Neural progenitor cell (in vitro differentiated cells): ENCODE measurements around the gene DAP. TPM values are rescaled to one million over a fixed set of nuclear protein-coding genes. Genes with fewer than 3 reads are reported as not detected.
A peak's percentile ranks its signal among the peaks of the same experiment; 100 is the strongest.

Experiments
- DNase-seq: peaks from one replicate; pipeline ENCODE4 v3.0.0-alpha.2; 2016; ENCODE audit warnings: low spot score
- H2AFZ ChIP-seq: fragments of 200-600 bp; sonication (generic); replicated peaks from 2 replicates; pipeline ENCODE4 v1.6.1; 2016; ENCODE audit warnings: antibody characterized with exemption
- H3F3A ChIP-seq: fragments of 200-600 bp; sonication (generic); 2 replicates; pipeline ENCODE4 v1.6.1; 2016; ENCODE audit warnings: antibody characterized with exemption, low read depth
- H3K27ac ChIP-seq: fragments of 200-600 bp; sonication (generic); 2 replicates; pipeline ENCODE4 v1.5.1; 2016; ENCODE audit warnings: mild to moderate bottlenecking
- H3K27me3 ChIP-seq: fragments of 200-600 bp; sonication (generic); 2 replicates; pipeline ENCODE4 v1.6.1; 2016; ENCODE audit warnings: mild to moderate bottlenecking, moderate library complexity
- H3K36me3 ChIP-seq: fragments of 200-600 bp; sonication (generic); 2 replicates; pipeline ENCODE4 v1.5.1; 2016
- H3K4me1 ChIP-seq: fragments of 200-600 bp; sonication (generic); 2 replicates; pipeline ENCODE4 v1.6.1; 2016; ENCODE audit warnings: mixed run types
- H3K4me2 ChIP-seq: fragments of 200-600 bp; sonication (generic); 2 replicates; pipeline ENCODE4 v1.6.1; 2016
- H3K4me3 ChIP-seq: fragments of 200-600 bp; sonication (generic); 2 replicates; pipeline ENCODE4 v1.5.1; 2016
- H3K79me2 ChIP-seq: fragments of 200-600 bp; sonication (generic); 2 replicates; pipeline ENCODE4 v1.6.1; 2016; ENCODE audit warnings: low read depth
- H3K9ac ChIP-seq: fragments of 200-600 bp; sonication (generic); 2 replicates; pipeline ENCODE4 v1.6.1; 2016
- H3K9me3 ChIP-seq: fragments of 200-600 bp; sonication (generic); 2 replicates; pipeline ENCODE4 v1.5.1; 2016; ENCODE audit warnings: low read depth
- H4K20me1 ChIP-seq: fragments of 200-600 bp; sonication (generic); 2 replicates; pipeline ENCODE4 v1.6.1; 2016; ENCODE audit warnings: low read depth
- H3K27ac Mint-ChIP-seq: 3 replicates; pipeline ENCODE4 v1.8.0; 2021; ENCODE audit warnings: mixed read lengths
- H3K27me3 Mint-ChIP-seq: 2 replicates; pipeline ENCODE4 v1.8.0; 2022; ENCODE audit warnings: low read depth, mild to moderate bottlenecking, inconsistent platforms, moderate library complexity, mixed read lengths; ENCODE audit not compliant: insufficient read depth
- H3K36me3 Mint-ChIP-seq: 3 replicates; pipeline ENCODE4 v1.8.0; 2021; ENCODE audit warnings: mixed read lengths
- H3K4me1 Mint-ChIP-seq: 3 replicates; pipeline ENCODE4 v1.8.0; 2021; ENCODE audit warnings: mixed read lengths
- H3K4me3 Mint-ChIP-seq: 3 replicates; pipeline ENCODE4 v1.8.0; 2021; ENCODE audit warnings: mild to moderate bottlenecking, moderate library complexity, mixed read lengths
- H3K9me3 Mint-ChIP-seq: 3 replicates; pipeline ENCODE4 v1.8.0; 2020; ENCODE audit warnings: mixed read lengths
- EZH2 ChIP-seq: fragments of 200-600 bp; sonication (generic); IDR thresholded peaks from 2 replicates; pipeline ENCODE4 v1.6.1; 2017; ENCODE audit warnings: antibody characterized with exemption, mild to moderate bottlenecking, moderate library complexity
- EZH2phosphoT487 ChIP-seq: fragments of 200-600 bp; sonication (generic); IDR thresholded peaks from 2 replicates; pipeline ENCODE4 v1.6.1; 2017; ENCODE audit warnings: antibody characterized with exemption
- total RNA-seq: library from RNA; depleted of rRNA; stranded (reverse); fragments of >200 nt; gene quantifications from 2 replicates; pipeline ENCODE4 v1.2.3, GENCODE V29; 2015; ENCODE audit warnings: low replicate concordance
- TF ChIP-seq, protein P1 (sequence below): fragments of 200-600 bp; sonication (generic); IDR thresholded peaks from 2 replicates; pipeline ENCODE4 v1.5.1; 2017; ENCODE audit warnings: antibody characterized with exemption, mild to moderate bottlenecking

DAP gene
- total RNA-seq, 1 donor from 2014 or later = 12.2 TPM

DNA sequence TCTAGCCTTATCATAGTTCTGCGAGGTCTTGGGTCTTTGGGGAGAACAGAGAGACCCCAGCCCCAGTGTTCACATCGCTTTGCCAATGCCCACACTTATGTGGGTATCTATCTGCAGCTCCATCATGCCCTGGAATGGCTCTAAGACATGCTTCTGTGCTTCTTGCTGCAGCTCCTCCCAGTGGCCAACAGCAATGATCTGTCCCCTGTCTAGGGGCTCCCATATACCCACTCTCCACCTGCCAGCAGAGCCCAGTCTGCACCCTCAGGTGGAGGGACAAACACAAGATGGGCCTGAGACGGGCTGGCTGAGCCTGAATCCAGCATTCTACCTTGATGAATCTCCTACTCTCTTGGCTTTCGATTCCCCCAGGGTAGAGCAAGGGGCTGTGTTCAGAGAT is 14.6 kb upstream of the DAP start:
- Histone ChIP-seq H3K27ac (no peak overlapping the region), H3F3A (no peaks in the 10 kb centered on the region), H3K9ac (no peak overlapping the region), H3K36me3 (no peaks in the 10 kb centered on the region), H3K79me2 (no peaks in the 10 kb centered on the region), H3K9me3 (no peaks in the 10 kb centered on the region), H3K4me1 (no peaks in the 10 kb centered on the region), H3K4me2 (no peak overlapping the region), H3K4me3 (no peak overlapping the region), H4K20me1 (no peaks in the 10 kb centered on the region), H3K27me3 (no peaks in the 10 kb centered on the region), H2AFZ (no peak overlapping the region)
- Mint-ChIP-seq H3K36me3 (no peaks in the 10 kb centered on the region), H3K4me1 (no peaks in the 10 kb centered on the region), H3K27me3 (peaks cover 2% of the 10 kb centered on the region), H3K9me3 (peaks cover 8% of the 10 kb centered on the region), H3K27ac (no peak overlapping the region), H3K4me3 (no peak overlapping the region)
- DNase-seq = no peak
- TF ChIP-seq, protein P1, sequence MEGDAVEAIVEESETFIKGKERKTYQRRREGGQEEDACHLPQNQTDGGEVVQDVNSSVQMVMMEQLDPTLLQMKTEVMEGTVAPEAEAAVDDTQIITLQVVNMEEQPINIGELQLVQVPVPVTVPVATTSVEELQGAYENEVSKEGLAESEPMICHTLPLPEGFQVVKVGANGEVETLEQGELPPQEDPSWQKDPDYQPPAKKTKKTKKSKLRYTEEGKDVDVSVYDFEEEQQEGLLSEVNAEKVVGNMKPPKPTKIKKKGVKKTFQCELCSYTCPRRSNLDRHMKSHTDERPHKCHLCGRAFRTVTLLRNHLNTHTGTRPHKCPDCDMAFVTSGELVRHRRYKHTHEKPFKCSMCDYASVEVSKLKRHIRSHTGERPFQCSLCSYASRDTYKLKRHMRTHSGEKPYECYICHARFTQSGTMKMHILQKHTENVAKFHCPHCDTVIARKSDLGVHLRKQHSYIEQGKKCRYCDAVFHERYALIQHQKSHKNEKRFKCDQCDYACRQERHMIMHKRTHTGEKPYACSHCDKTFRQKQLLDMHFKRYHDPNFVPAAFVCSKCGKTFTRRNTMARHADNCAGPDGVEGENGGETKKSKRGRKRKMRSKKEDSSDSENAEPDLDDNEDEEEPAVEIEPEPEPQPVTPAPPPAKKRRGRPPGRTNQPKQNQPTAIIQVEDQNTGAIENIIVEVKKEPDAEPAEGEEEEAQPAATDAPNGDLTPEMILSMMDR = peak; percentile 15
- TF ChIP-seq EZH2phosphoT487 = no peak
- no peak for TF ChIP-seq EZH2

DNA sequence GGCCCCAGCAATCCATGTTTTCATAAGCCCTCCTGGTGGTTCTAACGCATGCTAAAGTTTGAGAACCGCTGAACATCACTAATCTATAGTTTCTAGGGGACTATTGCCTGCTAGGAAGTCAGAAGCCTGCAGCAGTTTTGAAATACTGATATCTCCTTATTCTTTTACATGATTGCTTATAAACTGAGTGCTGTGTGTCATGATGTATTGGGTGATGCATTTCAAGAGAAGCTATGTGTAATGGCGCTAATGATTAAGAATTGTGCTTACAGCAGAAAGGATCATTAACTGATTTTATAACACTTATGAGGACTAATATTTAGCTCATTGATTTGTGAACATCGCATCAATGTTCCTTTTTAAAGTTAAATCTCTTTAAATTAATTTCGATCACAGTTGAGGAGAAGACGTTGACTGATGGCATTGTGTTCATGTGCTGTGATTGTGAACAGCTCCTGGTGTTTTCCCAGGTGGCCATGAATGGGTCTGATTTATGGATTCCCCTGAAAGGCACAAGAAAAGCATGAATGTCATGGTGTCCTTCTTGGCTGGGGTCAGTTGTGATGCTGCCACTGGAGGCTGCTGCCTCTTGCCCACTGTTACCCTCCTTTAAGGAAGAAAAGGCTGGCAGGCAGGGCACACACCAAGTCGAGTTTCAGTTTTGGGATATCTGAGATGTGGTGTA is 12.0 kb upstream of the DAP start:
- Mint-ChIP-seq H3K27me3 (no peaks in the 10 kb centered on the region), H3K4me1 (no peaks in the 10 kb centered on the region), H3K4me3 (no peak overlapping the region), H3K27ac (no peak overlapping the region), H3K9me3 (no peaks in the 10 kb centered on the region), H3K36me3 (no peaks in the 10 kb centered on the region)
- TF ChIP-seq, protein P1 = no peak
- TF ChIP-seq EZH2phosphoT487 = no peak
- no peaks in the 10 kb centered on the region for H3K27me3 ChIP-seq
- H3K27ac ChIP-seq = no peak overlapping the region
- no peaks in the 10 kb centered on the region for H3K36me3 ChIP-seq
- no peak overlapping the region for H3K4me2 ChIP-seq
- no peaks in the 10 kb centered on the region for H3K4me1 ChIP-seq
- H2AFZ ChIP-seq = no peak overlapping the region
- DNase-seq = no peak
- H3K79me2 ChIP-seq = no peaks in the 10 kb centered on the region
- H3K9me3 ChIP-seq = no peaks in the 10 kb centered on the region
- no peak overlapping the region for H3K9ac ChIP-seq
- H3K4me3 ChIP-seq = no peak overlapping the region
- H3F3A ChIP-seq = no peaks in the 10 kb centered on the region
- H4K20me1 ChIP-seq = no peaks in the 10 kb centered on the region

- no peaks in the 10 kb centered on the region for H3K36me3 ChIP-seq
- H3K4me3 Mint-ChIP-seq = no peak overlapping the region
- no peaks in the 10 kb centered on the region for H3K79me2 ChIP-seq
- no peaks in the 10 kb centered on the region for H3K9me3 ChIP-seq
- H3K27ac Mint-ChIP-seq = no peak overlapping the region
- H3K4me1 Mint-ChIP-seq = no peaks in the 10 kb centered on the region
- no peaks in the 10 kb centered on the region for H3K27me3 Mint-ChIP-seq
- no peaks in the 10 kb centered on the region for H3K9me3 Mint-ChIP-seq
- H3K4me1 ChIP-seq = no peaks in the 10 kb centered on the region
- no peaks in the 10 kb centered on the region for H3F3A ChIP-seq
- H3K27me3 ChIP-seq = no peaks in the 10 kb centered on the region
- H3K27ac ChIP-seq = no peak overlapping the region
- no peak overlapping the region for H3K4me2 ChIP-seq
- no peak for DNase-seq
- H3K4me3 ChIP-seq = no peak overlapping the region
- H2AFZ ChIP-seq = no peak overlapping the region
- no peaks in the 10 kb centered on the region for H3K36me3 Mint-ChIP-seq
- H3K9ac ChIP-seq = no peak overlapping the region
- no peaks in the 10 kb centered on the region for H4K20me1 ChIP-seq
- TF ChIP-seq, protein P1 = no peak
Measured at GRCh38 chr5:10768328-10768899, 7.4 kb upstream of the DAP start.
